Measurements from ENCODE around the gene AMBRA1.
"Not testable (repeated sequence)": the region's sequence is repeated elsewhere in the genome, so short reads cannot be mapped to it uniquely, and the experiment has no call there.

The AMBRA1 gene

GRCh38 chr11:46390331-46391171 lies 203.3 kb downstream of the AMBRA1 start:
- no peak for DNase-seq

DNA sequence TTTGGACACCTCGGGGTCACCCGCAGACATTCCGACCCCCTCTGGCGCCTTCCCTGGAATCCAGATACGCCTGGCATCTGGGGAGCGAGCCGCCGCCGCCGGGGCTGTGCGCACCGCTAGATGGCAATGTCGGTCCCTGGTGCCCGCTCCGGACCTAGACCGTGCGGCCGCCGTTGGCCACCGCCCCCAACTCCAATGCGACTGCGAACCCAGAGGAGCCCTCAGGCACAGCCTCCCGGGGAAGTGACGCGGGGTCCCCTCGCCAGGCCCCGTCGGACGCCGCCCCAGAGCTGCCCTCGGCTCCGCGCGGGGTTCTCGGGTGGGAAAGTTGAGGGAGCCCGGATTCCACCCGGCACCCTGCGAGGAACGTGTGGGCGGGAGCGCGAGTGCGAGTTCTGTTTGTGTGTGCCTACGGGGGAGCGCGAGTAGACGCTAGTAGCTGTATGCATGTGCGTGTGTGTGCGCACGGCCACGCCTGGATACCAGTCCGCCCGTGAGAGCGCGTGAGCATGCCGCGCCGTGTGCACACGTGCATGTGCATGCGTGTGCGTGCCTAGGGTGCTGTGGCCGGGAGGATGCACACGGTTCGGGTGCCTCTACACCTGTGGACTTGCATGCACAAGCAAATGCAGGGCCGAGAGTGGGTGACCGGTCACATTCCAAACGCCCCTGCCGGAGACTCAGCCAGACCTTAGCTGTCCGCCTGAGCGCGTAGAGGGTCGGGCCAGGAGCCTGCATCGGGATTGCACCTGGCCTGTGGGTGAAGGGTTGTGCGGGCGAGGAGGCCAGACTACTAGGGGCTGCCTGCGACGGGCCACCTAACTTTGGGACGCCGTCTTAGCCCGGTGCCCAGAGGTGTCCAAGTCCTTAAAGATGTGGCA lies 204.1 kb downstream of the AMBRA1 start:
- peak; percentile 41 for DNase-seq

GRCh38 chr11:46388619-46389449 lies 205.0 kb downstream of the AMBRA1 start:
- DNase-seq: no peak

- no peak for DNase-seq
These were observed 205.8 kb downstream of the AMBRA1 start for GRCh38 chr11:46387919-46388618.

DNA sequence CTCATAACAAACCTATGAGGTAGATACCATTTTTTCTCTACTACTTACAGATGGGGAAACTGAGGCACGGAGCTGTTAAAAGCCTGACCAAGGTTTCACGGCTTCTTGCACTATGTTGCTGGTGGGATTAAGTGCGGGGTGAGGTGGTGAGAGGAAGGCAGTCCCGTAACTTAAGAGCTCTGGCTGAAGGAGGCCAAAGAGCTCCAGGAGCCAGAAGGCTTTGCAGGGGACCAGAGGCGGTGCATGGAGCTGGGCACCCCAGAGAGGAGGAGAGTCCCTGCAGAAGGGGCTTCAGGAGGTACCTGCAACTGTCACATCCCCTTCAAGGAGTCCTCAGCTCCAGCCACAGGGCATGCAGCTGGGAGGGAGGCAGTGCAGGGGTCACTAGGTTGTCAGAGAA lies 206.4 kb downstream of the AMBRA1 start:
- no peak for DNase-seq

DNA sequence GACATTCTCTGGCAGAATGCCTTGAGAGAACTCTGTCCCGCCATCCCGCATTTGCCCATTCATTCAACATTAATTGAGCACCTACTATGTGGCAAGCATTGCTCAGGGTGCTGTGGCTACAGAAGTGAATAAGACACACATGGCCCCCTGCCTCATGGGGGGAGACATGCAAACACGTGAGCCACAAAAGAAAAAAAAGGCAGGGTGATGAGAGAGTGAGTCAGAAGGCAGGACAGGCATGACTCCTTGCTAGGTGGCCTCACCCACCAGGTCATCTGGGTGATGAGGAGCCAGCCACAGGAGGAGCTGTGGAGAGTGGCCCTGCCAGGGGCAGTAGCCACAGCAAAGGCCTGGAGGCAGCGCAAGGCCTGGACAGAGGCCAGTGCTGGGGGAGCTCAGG lies 207.1 kb downstream of the AMBRA1 start:
- DNase-seq: no peak

- DNase-seq: no peak
These were observed 207.7 kb downstream of the AMBRA1 start for GRCh38 chr11:46386005-46386578.

DNA sequence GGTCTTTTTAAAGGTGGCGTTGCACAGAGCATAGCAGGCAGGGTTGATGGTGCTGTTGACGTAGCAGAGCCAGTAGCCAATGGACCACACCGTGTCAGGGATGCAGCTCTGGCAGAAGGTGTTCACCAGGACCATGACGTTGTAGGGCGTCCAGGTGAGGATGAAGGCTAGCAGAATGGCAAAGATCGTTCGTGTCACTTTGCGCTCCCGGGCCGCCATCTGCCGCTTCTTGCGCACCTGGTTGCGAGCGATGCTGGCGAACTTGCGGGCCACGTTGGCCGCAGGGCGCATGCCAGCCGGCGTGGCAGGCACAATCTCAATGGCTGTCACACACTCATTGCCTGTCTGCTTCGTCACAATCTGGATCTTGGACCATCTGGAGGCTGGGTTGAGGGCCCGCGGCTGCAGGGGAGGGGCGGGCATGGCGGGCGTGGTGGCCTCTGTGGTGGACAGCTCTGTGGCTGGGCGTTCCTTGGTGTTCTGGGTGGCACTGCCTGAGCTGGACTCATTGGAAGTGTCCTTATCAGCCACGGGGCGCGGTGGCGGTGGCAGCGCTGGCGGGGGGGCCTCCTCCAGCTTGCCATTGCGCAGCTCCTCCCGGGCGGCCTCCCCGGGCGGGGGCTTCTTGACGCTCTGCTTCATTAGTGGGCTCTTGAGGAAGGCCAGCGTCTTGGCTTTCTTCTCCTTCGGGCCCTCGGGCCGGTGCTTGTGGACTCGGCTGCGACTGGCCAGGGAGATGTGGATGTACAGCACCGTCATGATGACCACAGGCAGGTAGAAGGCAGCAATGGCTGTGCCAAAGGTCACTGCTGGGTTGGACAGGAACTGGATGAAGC lies 208.4 kb downstream of the AMBRA1 start:
- DNase-seq: no peak

- no peak for DNase-seq
These were observed 209.7 kb downstream of the AMBRA1 start for GRCh38 chr11:46383974-46384701.

DNA sequence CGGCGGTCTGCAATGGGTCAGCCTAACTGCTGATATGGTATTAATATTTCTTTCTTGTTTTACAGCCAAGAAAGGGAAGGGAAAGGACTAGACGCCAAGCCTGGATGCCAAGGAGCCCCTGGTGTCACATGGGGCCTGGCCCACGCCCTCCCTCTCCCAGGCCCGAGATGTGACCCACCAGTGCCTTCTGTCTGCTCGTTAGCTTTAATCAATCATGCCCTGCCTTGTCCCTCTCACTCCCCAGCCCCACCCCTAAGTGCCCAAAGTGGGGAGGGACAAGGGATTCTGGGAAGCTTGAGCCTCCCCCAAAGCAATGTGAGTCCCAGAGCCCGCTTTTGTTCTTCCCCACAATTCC lies 210.4 kb downstream of the AMBRA1 start:
- no peak for DNase-seq

DNA sequence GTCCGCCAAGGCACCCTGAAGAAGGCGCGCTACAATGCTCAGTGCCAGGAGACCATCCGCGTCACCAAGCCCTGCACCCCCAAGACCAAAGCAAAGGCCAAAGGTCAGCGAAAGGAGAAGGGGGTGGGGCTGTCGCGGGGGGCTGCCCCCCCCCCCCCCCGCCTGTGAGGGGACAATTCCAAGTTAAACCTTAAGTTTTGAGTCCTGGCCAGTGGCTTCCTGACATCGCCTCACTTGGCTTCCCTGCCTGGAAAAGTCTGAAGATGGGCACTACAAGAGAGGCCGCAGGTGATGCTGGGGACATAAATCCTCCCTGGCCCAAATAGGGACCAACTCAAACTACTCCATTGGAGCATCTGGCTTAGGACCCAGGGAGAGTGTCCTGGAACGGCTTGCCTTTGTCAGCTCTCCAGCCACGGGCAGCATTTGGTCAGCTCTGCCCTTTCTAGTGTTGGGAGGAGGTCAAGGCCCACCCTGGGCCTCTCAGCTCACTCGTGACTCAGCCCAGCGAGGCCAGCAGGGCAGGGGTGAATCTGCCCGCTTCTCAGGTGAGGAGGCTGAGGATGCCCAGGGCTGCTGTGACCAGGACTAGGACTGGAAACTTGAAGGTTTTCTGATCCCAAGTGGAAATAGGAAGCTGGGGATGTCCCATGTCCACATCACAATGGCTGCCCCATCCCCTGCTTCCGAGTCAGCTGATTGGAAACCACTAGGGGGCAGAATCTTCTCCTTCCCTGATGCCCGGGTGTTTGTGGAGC lies 211.0 kb downstream of the AMBRA1 start:
- DNase-seq: no peak

GRCh38 chr11:46381819-46382645 lies 211.8 kb downstream of the AMBRA1 start:
- DNase-seq: no peak

DNA sequence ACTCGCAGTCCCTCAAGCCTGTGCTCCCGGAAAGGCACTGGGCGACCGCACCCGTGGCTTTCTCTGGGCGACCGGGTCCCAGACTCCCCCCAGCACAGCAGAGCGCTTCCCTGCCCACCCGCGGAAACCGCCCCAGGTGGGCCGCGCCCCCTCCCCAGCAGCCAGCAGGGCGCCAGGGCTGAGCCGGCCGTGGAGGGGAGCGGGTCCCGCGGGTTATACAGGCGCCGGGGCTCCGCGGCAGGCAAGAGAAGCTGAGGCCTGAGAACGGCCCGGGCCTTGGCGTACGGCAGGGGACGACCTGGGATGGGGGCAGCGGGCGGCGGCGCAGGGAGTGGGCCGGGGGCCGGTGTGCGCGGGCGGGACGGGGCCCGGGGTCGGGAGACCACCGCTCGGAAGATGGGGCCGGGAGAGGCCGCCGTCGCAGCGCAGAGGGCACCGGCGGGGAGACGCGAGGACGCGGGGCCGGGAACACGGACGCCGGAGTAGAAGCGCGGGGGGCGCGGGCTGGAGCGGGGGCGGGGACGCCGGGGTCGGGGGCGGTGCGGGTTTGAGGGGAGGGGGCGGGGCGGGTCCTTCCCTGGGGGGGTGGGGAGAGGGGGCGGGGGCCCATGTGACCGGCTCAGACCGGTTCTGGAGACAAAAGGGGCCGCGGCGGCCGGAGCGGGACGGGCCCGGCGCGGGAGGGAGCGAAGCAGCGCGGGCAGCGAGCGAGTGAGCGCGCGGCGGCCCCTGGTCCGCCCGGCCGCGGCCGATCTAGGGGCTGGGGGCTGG lies 212.6 kb downstream of the AMBRA1 start, which contains the start of gene MDK:
Gene MDK, plus strand, starts transcription at position 622 of the 771 bp plus-strand sequence. CDS start 389 bp downstream, outside the sequence.
- no peak for DNase-seq

- DNase-seq: peak; percentile 68
These were observed 213.3 kb downstream of the AMBRA1 start for GRCh38 chr11:46380340-46381047.

GRCh38 chr11:46379482-46380293 lies 214.1 kb downstream of the AMBRA1 start:
- DNase-seq: not testable (repeated sequence)
